ENCODE measurements around the gene TAAR8.
"Not testable (repeated sequence)": the region's sequence is repeated elsewhere in the genome, so short reads cannot be mapped to it uniquely, and the experiment has no call there.

Gene TAAR8

GRCh38 chr6:132548746-132549463 is 3.6 kb upstream of the TAAR8 start:
- DNase-seq, result peak; percentile 26

DNA sequence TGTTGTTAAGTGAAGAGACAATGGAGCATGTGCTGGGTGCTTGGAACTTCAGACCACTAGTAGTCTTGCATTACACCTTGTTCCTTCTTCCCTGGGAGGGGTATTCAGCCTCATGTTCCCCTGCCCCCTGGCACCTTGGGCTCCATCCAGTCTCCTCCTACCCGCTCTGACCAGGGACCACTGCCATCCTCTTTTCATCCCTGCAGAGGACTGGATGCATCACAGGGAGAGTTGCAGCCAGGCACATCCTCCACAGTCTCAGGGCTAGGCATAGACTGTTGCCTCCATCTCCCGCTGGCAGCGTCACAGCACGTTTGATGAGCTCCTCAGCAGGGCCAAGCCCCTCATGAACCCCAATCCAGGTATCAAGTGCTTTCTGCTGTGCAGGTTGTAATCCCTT is 1.3 kb upstream of the TAAR8 start:
- DNase-seq, result no peak

DNA sequence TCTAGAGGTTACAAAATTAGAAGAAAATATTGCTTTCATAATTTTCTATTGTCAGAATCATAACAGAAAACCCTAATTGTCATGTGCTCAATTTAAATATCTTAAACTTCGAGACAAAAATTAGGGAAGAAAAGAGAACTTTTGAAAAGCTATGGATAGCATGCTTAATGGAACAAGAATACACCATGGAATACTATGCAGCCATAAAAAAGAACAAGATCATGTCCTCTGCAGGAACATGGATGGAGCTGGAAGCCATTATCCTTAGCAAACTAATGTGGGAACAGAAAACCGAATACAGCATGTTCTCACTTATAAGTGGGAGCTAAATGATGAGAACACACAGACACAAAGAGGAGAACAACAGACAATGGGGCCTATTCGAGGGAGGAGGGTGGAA is 7.6 kb downstream of the TAAR8 start:
- DNase-seq, result not testable (repeated sequence)

DNA sequence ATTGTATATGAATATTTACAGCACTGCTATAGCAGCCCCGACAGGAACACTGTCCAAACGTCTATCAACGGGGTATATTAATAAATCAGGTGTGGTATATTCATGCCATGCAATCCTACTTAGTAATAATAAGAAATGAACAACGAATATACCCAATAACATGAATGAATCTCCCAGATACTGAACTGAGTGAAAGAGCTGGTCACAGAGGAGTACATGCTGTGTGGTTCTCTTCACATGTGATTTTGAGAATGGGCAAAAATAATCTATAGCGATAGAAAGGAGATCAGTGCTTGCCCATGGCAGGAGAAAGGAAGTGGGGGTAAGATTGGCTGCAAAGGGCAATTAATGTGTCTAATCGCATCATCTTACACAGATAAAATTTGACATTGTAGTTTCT is 13.9 kb downstream of the TAAR8 start:
- DNase-seq, result no peak

GRCh38 chr6:132567566-132567965 is 15.1 kb downstream of the TAAR8 start:
- no peak for DNase-seq

DNA sequence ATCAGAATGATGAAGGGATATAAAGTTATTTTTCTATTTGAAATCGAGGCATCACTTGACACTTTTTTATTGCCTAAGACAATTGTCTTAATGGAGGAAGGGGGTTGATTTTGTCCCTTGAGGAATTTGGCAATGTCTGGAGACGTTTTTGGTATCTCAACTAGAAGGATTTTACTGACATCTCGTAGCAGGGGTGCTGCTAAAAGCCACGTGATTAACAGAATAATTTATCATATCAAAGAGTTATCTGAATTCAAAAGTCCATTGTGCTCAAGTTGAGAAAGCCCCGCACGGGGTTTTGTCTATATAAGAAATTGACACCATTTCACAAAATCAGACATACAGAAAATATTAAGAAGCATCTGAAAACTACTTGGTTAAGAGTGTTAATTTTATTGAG is 16.1 kb downstream of the TAAR8 start:
- no peak for DNase-seq

DNA sequence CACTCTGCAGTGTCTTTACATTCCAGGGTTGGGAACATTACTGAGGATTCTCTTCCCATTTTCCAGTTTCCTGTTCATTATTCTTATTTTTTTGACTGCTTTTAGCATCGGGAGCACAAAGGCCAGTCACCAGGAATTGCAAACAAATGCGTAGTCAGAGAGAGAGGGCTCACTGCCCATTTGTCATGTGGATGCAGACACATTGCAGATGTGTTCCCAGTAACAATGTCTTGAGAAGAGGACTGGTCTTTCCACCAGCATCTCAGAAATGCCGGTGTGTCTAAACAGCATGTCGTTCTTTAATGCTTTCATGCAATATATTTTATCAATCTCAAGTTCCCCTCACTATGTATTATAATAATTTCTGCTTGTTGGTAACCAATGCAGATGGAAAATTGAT is 16.7 kb downstream of the TAAR8 start:
- no peak for DNase-seq

- no peak for DNase-seq
Measured at GRCh38 chr6:132570221-132570777, 17.8 kb downstream of the TAAR8 start, which contains the start of gene TAAR6. Gene TAAR6 (plus strand): TSS chr6:132570322. CDS start chr6:132570322, 0 bp downstream.

- no peak for DNase-seq
Measured at GRCh38 chr6:132571774-132572173, 19.3 kb downstream of the TAAR8 start.

GRCh38 chr6:132584698-132585097 is 32.2 kb downstream of the TAAR8 start:
- no peak for DNase-seq

DNA sequence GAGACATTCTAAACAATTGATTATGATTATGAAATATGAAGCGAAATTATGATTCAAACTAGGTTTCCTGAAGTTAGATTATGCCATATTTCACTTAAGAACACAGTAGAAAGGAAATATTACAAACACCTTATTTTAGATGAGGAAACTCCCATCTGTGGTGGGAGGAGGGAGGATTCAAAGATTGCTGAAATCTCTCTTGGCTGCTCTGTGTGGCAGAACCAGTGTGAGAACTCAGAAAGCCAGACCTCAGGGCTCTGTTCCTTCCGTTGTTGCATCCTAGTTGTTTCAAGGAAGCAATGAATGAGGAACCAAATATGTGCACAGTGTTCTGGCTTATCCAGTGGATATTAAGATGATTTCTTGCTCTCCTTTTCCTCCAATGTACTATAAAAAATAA is 35.0 kb downstream of the TAAR8 start:
- no peak for DNase-seq

- no peak for DNase-seq
Measured at GRCh38 chr6:132589454-132589853, 37.0 kb downstream of the TAAR8 start, which contains the start of gene TAAR5. Gene TAAR5 (minus strand): TSS chr6:132589741. CDS start chr6:132589686, 55 bp downstream.

DNA sequence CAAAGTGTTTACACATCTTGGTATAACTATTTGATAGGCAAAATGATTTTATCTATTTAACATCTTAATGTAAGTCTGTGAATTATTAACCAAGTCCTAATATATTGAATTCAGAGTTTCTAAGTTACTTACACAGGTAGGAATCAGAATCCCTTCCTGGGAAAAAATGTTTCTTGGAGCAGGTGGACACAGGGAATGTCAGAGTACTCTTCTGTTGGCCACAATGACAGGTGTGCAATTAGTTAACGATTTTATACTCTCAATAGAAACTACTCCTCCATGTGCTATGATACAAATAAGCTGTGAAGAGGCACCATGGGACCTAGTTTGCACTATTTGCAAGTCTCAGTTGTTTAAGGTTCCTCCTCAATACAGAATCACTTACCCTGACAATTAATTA is 37.9 kb downstream of the TAAR8 start:
- no peak for DNase-seq

- DNase-seq, result no peak
Measured at GRCh38 chr6:132592855-132593254, 40.4 kb downstream of the TAAR8 start.

- no peak for DNase-seq
Measured at GRCh38 chr6:132596201-132596600, 43.7 kb downstream of the TAAR8 start.

DNA sequence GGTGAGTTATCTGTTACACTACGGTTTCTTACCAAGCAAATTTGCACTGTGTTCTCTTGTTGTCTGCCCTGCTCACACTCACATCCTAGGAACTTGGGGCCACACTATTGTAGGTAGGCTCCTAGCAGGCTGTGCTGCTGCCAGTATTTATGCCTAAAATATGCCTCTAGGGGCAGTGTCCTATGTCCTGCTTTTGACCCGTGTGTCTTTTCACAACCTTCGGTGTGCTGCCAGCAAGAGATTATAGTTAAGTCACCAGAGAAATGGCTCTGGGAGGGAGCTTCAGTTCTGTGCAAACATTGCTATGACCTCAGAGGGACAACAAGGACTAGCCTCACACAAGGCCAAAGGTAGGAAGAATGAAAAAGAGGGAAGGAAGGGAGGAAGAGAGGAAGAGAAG is 46.0 kb downstream of the TAAR8 start:
- no peak for DNase-seq

- not testable (repeated sequence) for DNase-seq
Measured at GRCh38 chr6:132600900-132601299, 48.4 kb downstream of the TAAR8 start.

Measured in NCI-H524 treated with DMSO at 0.1 percent for 48 hours (cell line).